DND-41 (cell line): ENCODE results near the gene APPBP2.

Source experiments
- EZH2 ChIP-seq: IDR thresholded peaks from 3 replicates; pipeline ENCODE4 v1.6.1; 2012; ENCODE audit warnings: borderline replicate concordance, low read depth, mild to moderate bottlenecking, moderate library complexity, low read length, inconsistent platforms; ENCODE audit not compliant: severe bottlenecking
- TF ChIP-seq, protein P1 (sequence below): IDR thresholded peaks from 2 replicates; pipeline ENCODE4 v1.5.1; 2012; ENCODE audit warnings: borderline replicate concordance, low read length, moderate library complexity, mild to moderate bottlenecking; ENCODE audit not compliant: poor library complexity, severe bottlenecking; ENCODE audit errors: extremely low read depth

DNA sequence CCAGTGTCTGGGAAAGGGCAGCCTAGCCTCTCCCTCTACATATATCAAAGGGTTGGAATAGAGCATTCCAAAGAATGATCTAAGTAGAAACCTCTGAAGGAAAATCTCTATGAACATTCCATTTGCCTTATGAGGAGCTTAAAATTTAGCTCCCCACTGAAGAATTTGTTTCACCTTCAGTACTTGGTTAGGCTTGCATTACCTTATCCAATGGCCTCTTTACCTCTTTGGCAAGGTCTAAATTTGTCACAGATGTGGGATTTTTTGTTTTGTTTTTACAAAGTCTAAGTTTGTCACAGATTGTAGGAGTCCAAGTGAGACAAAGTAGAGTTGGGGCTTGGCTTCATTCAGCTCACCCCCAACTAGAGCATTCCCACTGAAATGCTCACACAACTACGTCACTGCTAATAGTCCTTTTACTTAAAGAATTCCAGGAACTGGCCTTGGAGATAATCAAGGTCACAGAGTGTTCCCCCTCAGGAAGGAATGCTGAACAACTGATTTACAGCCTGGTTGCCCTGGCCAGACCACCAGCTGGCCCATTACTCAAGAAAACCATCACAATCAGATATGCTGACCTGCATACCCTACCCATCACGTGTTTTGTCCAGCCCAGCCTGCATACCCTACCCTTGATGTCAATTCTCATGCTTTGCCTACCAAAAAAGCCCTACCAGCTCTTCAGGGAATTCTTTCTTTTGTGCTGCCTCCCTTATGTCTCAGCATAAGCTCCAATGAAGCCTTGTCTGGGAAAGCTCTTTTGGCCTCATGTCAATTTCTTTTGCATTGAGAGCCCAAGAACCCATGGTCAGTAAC lies 47.4 kb upstream of the APPBP2 start:
- TF ChIP-seq, protein P1, sequence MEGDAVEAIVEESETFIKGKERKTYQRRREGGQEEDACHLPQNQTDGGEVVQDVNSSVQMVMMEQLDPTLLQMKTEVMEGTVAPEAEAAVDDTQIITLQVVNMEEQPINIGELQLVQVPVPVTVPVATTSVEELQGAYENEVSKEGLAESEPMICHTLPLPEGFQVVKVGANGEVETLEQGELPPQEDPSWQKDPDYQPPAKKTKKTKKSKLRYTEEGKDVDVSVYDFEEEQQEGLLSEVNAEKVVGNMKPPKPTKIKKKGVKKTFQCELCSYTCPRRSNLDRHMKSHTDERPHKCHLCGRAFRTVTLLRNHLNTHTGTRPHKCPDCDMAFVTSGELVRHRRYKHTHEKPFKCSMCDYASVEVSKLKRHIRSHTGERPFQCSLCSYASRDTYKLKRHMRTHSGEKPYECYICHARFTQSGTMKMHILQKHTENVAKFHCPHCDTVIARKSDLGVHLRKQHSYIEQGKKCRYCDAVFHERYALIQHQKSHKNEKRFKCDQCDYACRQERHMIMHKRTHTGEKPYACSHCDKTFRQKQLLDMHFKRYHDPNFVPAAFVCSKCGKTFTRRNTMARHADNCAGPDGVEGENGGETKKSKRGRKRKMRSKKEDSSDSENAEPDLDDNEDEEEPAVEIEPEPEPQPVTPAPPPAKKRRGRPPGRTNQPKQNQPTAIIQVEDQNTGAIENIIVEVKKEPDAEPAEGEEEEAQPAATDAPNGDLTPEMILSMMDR, result no peak
- no peak for TF ChIP-seq EZH2
